ENCODE measurements around the gene NELFCD. TPM values are rescaled to one million over a fixed set of nuclear protein-coding genes. Genes with fewer than 3 reads are reported as not detected.
"Not testable (repeated sequence)": the region's sequence is repeated elsewhere in the genome, so short reads cannot be mapped to it uniquely, and the experiment has no call there.

NELFCD gene
- total and polyA plus RNA-seq, 2 donors, result 42.2 to 60.6 TPM

DNA sequence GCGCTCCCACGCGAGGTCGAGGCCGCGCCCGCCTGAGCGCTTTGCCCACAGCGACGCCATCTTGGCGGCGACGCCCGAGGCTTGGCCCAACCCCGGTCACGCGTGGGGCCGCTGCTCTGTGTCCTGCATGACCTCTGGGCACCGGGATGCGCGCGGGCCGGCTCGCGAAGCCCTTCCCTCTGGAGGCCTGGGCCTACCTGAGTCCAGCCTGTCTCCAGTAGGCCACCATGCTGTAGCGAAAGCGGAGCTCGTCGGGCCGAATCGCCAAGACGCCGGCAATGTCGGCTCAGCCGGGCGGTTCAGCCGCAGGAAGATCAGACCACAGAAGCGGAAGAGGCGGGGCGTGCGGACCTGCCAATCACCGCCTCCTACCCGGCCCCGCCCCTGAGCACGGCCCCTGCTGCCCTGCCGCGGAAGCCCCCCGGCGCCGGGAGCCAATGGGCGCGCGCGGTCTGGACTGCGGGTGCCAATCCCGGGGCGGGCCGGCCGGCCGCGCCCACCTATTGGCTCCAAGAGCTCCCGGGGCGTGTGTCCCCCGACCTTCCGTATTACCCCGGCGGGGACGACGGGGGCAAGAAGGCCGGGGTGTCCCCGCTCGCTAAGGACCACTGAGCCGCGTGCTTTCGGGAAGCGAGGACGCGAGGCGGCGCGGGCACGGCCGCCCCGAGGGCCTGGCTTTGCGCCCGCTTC lies 51.1 kb downstream of the NELFCD start, which contains the start of gene ATP5F1E:
Gene ATP5F1E (minus strand): TSS at position 313 of the 690 bp plus-strand sequence. CDS start 84 bp downstream, at position 229.
- Histone ChIP-seq H3K4me3 (ENCODE audit: low read length in 2 of 2) (peak within 1 kb of the TSS; percentile 78 to 93), H3K27ac (ENCODE audit: low read depth in 1 of 2, low read length in 1 of 2) (peak within 1 kb of the TSS; percentile 91 to 98), H3K36me3 (ENCODE audit: control insufficient read depth in 2 of 2, insufficient read depth in 2 of 2, low read length in 1 of 2) (peaks cover 29 to 53% of the 10 kb centered on the region in 2 donors), H3K9me3 (ENCODE audit: control insufficient read depth in 2 of 2, insufficient read depth in 1 of 2, low read length in 1 of 2) (no peaks in the 10 kb centered on the region), H3K4me1 (ENCODE audit: control insufficient read depth in 2 of 2, insufficient read depth in 2 of 2, low read length in 2 of 2) (peaks cover 13 to 14% of the 10 kb centered on the region in 2 donors), H3K27me3 (ENCODE audit: control insufficient read depth in 2 of 2, insufficient read depth in 1 of 2, low read length in 1 of 2) (no peaks in the 10 kb centered on the region)
- DNase-seq (ENCODE audit: low read depth in 6 of 9, low spot score in 9 of 9), result peak; percentile 76 to 97 (median 91)
- under 1% methylated on average over 86 of the region's 86 CpGs for WGBS

DNA sequence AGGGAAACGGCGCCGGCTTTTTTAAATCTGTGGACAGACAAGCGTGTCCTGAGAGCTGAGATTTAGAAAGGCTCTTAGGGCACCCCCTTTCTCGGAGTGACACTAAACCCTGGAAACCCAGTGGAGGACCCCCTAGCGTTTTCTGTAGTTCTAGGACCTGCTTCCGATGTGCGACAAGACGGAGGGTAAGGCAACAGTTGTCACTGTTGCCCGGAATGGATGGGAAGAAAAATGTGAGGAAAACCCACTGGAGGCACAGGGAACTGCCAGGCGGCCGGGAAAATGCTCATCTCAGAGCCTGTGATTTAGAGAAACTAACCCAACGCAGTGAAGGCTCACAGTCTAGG lies 51.6 kb downstream of the NELFCD start:
- no peaks in the 10 kb centered on the region for H3K9me3 ChIP-seq (ENCODE audit: control insufficient read depth in 2 of 2, insufficient read depth in 1 of 2, low read length in 1 of 2)
- peaks cover 13 to 14% of the 10 kb centered on the region in 2 donors for H3K4me1 ChIP-seq (ENCODE audit: control insufficient read depth in 2 of 2, insufficient read depth in 2 of 2, low read length in 2 of 2)
- H3K36me3 ChIP-seq (ENCODE audit: control insufficient read depth in 2 of 2, insufficient read depth in 2 of 2, low read length in 1 of 2), result peaks cover 30 to 54% of the 10 kb centered on the region in 2 donors
- H3K27ac ChIP-seq (ENCODE audit: low read depth in 1 of 2, low read length in 1 of 2), result peak overlapping the region; percentile 89 to 91
- WGBS, result 7% methylated on average over 13 of the region's 13 CpGs
- no peak for DNase-seq (ENCODE audit: low read depth in 6 of 9, low spot score in 9 of 9)
- no peaks in the 10 kb centered on the region for H3K27me3 ChIP-seq (ENCODE audit: control insufficient read depth in 2 of 2, insufficient read depth in 1 of 2, low read length in 1 of 2)
- peak overlapping the region; percentile 78 to 93 for H3K4me3 ChIP-seq (ENCODE audit: low read length in 2 of 2)

DNA sequence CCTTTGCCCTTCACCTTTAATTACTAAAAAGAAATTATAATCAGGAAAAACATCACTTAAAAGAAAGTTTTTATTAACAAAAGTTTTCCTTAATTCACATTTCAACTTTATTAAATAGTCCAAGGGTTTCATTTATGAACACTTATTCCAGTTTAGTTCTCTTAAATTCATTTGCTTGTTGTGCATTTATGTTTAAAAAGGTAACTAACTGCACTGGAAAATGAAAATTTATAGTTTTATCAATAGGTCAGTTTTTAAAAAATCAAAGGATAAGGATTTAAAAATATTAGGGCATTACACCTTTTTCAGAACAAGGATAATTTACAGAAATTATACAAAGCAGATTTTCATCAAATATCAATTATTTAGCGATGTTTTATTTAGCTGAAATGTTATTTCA lies 52.0 kb downstream of the NELFCD start:
- Histone ChIP-seq H3K4me1 (ENCODE audit: control insufficient read depth in 2 of 2, insufficient read depth in 2 of 2, low read length in 2 of 2) (peaks cover 13 to 14% of the 10 kb centered on the region in 2 donors), H3K27me3 (ENCODE audit: control insufficient read depth in 2 of 2, insufficient read depth in 1 of 2, low read length in 1 of 2) (no peaks in the 10 kb centered on the region)
- WGBS, result 98% methylated on average over 1 of the region's 1 CpG

DNA sequence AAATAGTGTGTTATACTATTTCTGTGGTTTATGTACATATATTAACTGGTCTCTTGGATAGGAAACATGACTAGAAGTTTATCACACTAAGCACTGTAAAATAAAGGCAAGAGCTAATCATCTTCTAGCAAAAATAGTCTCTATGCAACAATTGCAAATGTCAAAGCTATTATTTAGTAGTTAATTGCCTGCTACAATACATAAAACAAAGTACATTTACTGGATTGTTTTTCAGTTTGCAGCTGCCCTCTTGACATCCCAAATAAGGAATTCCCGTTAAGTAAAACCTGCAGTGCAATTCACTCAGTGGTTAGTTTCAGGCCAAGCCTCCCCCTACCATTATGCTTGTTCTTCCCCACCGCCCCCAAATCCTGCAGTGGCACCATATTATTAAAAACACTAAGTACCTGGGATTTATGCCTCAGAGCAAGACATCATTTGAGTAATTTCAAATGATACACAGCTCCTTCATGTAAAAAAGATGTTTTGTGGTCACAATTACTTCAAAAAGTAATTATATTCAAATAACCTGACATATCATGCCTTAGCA lies 52.6 kb downstream of the NELFCD start:
- peaks cover 30 to 52% of the 10 kb centered on the region in 2 donors for H3K36me3 ChIP-seq (ENCODE audit: control insufficient read depth in 2 of 2, insufficient read depth in 2 of 2, low read length in 1 of 2)
- H3K4me3 ChIP-seq (ENCODE audit: low read length in 2 of 2), result no peak overlapping the region
- H3K4me1 ChIP-seq (ENCODE audit: control insufficient read depth in 2 of 2, insufficient read depth in 2 of 2, low read length in 2 of 2), result peaks cover 13 to 14% of the 10 kb centered on the region in 2 donors
- no peak overlapping the region for H3K27ac ChIP-seq (ENCODE audit: low read depth in 1 of 2, low read length in 1 of 2)
- WGBS, result 97% methylated on average over 2 of the region's 2 CpGs
- no peaks in the 10 kb centered on the region for H3K9me3 ChIP-seq (ENCODE audit: control insufficient read depth in 2 of 2, insufficient read depth in 1 of 2, low read length in 1 of 2)
- DNase-seq (ENCODE audit: low read depth in 6 of 9, low spot score in 9 of 9), result no peak
- H3K27me3 ChIP-seq (ENCODE audit: control insufficient read depth in 2 of 2, insufficient read depth in 1 of 2, low read length in 1 of 2), result no peaks in the 10 kb centered on the region

More for the DNA sequence above, 52.0 kb downstream of the NELFCD start:
- Histone ChIP-seq H3K9me3 (ENCODE audit: control insufficient read depth in 2 of 2, insufficient read depth in 1 of 2, low read length in 1 of 2) (no peaks in the 10 kb centered on the region), H3K36me3 (ENCODE audit: control insufficient read depth in 2 of 2, insufficient read depth in 2 of 2, low read length in 1 of 2) (peaks cover 34 to 54% of the 10 kb centered on the region in 2 donors), H3K4me3 (ENCODE audit: low read length in 2 of 2) (peak overlapping the region; percentile 78 to 93), H3K27ac (ENCODE audit: low read depth in 1 of 2, low read length in 1 of 2) (peak overlapping the region in 1 of 2 donors; percentile 89)
- no peak for DNase-seq (ENCODE audit: low read depth in 6 of 9, low spot score in 9 of 9)

DNA sequence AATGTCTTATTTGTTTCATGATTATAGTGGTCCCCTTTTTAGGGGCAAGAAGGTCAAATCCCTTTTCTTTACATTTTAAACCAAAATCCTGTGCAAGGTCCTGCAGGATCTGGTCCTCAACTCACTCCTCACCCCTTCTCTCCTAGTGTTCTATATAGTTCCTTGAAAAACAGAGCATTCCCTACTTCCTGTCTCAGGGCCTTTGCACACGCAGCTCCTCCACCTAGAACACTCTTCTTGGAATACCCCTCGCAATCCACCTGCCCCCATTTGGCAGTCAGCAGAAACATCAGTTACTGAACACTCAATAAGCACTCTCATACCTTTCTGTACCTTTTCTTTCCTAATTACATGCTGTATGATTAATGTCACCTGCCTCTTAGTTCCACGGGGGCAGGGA lies 54.3 kb downstream of the NELFCD start:
- Histone ChIP-seq H3K27ac (ENCODE audit: low read depth in 1 of 2, low read length in 1 of 2) (no peak overlapping the region), H3K36me3 (ENCODE audit: control insufficient read depth in 2 of 2, insufficient read depth in 2 of 2, low read length in 1 of 2) (peaks cover 26 to 40% of the 10 kb centered on the region in 2 donors), H3K4me3 (ENCODE audit: low read length in 2 of 2) (no peak overlapping the region), H3K4me1 (ENCODE audit: control insufficient read depth in 2 of 2, insufficient read depth in 2 of 2, low read length in 2 of 2) (peaks cover 17 to 19% of the 10 kb centered on the region in 2 donors), H3K9me3 (ENCODE audit: control insufficient read depth in 2 of 2, insufficient read depth in 1 of 2, low read length in 1 of 2) (no peaks in the 10 kb centered on the region), H3K27me3 (ENCODE audit: control insufficient read depth in 2 of 2, insufficient read depth in 1 of 2, low read length in 1 of 2) (no peaks in the 10 kb centered on the region)
- DNase-seq (ENCODE audit: low read depth in 6 of 9, low spot score in 9 of 9), result no peak
- 95% methylated on average over 3 of the region's 3 CpGs for WGBS

DNA sequence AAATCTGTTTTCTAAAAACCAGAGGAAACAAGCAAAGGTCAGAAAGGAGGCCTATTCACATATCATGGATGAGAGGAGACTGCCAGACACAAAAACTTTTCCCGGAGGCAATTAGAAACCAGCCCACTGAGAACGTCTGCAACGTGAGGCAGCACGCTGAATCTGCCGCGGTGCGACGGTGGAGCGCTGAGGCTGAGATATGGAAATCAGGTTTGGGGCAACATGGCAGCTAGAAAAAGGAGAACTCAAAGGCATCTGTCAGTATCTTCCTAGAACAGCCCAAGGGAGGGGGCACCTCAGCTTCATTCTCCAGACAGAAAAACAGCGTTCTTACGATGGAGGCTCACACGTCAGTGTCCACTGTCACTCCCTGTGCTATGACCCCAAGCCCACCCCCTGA lies 56.3 kb downstream of the NELFCD start:
- peaks cover 23 to 25% of the 10 kb centered on the region in 2 donors for H3K4me1 ChIP-seq (ENCODE audit: control insufficient read depth in 2 of 2, insufficient read depth in 2 of 2, low read length in 2 of 2)
- 98% methylated on average over 12 of the region's 12 CpGs for WGBS
- H3K27ac ChIP-seq (ENCODE audit: low read depth in 1 of 2, low read length in 1 of 2), result no peak overlapping the region
- H3K27me3 ChIP-seq (ENCODE audit: control insufficient read depth in 2 of 2, insufficient read depth in 1 of 2, low read length in 1 of 2), result no peaks in the 10 kb centered on the region
- H3K4me3 ChIP-seq (ENCODE audit: low read length in 2 of 2), result no peak overlapping the region
- H3K36me3 ChIP-seq (ENCODE audit: control insufficient read depth in 2 of 2, insufficient read depth in 2 of 2, low read length in 1 of 2), result peaks cover 26 to 44% of the 10 kb centered on the region in 2 donors
- no peaks in the 10 kb centered on the region for H3K9me3 ChIP-seq (ENCODE audit: control insufficient read depth in 2 of 2, insufficient read depth in 1 of 2, low read length in 1 of 2)
- DNase-seq (ENCODE audit: low read depth in 6 of 9, low spot score in 9 of 9), result no peak

DNA sequence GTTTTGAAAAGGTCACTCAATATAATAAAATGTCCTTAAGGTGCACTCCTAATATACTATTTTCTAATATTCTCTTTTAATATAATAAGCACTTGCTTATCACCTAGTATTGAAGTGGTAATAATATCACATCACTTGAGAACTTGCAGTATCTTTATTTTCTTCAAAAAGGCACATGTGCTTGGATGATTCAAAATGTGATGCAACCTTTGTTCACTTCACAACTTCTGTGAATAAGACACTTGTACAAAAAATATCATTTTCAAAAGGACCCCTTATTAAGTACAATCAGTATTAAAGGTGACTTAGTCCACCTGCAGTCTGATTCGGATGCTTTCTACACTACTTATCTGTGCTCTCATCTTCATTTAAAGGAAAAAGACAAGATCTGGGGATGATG lies 58.2 kb downstream of the NELFCD start:
- DNase-seq (ENCODE audit: low read depth in 6 of 9, low spot score in 9 of 9), result no peak
- H3K9me3 ChIP-seq (ENCODE audit: control insufficient read depth in 2 of 2, insufficient read depth in 1 of 2, low read length in 1 of 2), result no peaks in the 10 kb centered on the region
- peaks cover 26 to 44% of the 10 kb centered on the region in 2 donors for H3K36me3 ChIP-seq (ENCODE audit: control insufficient read depth in 2 of 2, insufficient read depth in 2 of 2, low read length in 1 of 2)
- H3K27ac ChIP-seq (ENCODE audit: low read depth in 1 of 2, low read length in 1 of 2), result no peak overlapping the region
- H3K27me3 ChIP-seq (ENCODE audit: control insufficient read depth in 2 of 2, insufficient read depth in 1 of 2, low read length in 1 of 2), result no peaks in the 10 kb centered on the region
- 13% methylated on average over 1 of the region's 1 CpG for WGBS
- no peak overlapping the region for H3K4me3 ChIP-seq (ENCODE audit: low read length in 2 of 2)
- peaks cover 25 to 27% of the 10 kb centered on the region in 2 donors for H3K4me1 ChIP-seq (ENCODE audit: control insufficient read depth in 2 of 2, insufficient read depth in 2 of 2, low read length in 2 of 2)

DNA sequence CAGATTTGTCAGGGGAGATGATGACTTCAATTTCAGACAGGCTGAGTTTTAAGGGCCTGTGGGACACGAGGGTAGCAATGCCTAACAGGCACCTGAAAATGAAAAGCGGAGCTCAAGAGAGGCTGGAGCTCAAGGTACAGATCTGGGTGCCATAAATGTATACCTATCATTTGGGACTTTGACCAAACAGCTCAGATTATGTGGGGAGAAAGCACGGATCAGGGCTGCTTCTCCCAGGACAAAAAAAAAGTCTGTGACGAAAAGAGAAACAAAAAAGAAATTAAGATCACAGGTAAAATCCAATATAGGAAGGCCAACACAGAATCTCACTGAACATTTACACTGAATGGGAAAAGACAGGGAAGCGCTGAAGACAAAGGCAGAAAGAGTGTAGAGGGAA lies 59.6 kb downstream of the NELFCD start:
- Histone ChIP-seq H3K4me3 (ENCODE audit: low read length in 2 of 2) (no peak overlapping the region), H3K9me3 (ENCODE audit: control insufficient read depth in 2 of 2, insufficient read depth in 1 of 2, low read length in 1 of 2) (no peaks in the 10 kb centered on the region), H3K4me1 (ENCODE audit: control insufficient read depth in 2 of 2, insufficient read depth in 2 of 2, low read length in 2 of 2) (peaks cover 25 to 27% of the 10 kb centered on the region in 2 donors), H3K27ac (ENCODE audit: low read depth in 1 of 2, low read length in 1 of 2) (no peak overlapping the region), H3K27me3 (ENCODE audit: control insufficient read depth in 2 of 2, insufficient read depth in 1 of 2, low read length in 1 of 2) (no peaks in the 10 kb centered on the region), H3K36me3 (ENCODE audit: control insufficient read depth in 2 of 2, insufficient read depth in 2 of 2, low read length in 1 of 2) (peaks cover 22 to 36% of the 10 kb centered on the region in 2 donors)
- DNase-seq (ENCODE audit: low read depth in 6 of 9, low spot score in 9 of 9), result no peak
- WGBS, result 95% methylated on average over 5 of the region's 5 CpGs

DNA sequence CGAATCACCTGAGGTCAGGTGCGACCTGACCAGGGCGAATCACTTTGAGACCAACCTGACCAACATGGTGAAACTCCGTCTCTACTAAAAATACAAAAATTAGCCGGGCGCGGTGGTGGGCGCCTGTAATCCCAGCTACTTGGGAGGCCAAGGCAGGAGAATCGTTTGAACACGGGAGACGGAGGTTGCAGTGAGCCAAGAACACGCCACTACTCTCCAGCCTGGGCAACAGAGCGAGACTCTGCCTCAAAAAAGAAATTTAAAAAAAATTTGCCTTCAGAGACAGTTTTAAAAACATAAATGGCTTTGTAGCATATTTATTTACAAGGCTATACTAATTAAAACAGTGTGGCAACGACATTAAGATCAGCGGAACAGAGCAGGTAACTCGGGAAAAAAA lies 60.4 kb downstream of the NELFCD start:
- peaks cover 14 to 28% of the 10 kb centered on the region in 2 donors for H3K36me3 ChIP-seq (ENCODE audit: control insufficient read depth in 2 of 2, insufficient read depth in 2 of 2, low read length in 1 of 2)
- DNase-seq (ENCODE audit: low read depth in 6 of 9, low spot score in 9 of 9); H3K27ac ChIP-seq (ENCODE audit: low read depth in 1 of 2, low read length in 1 of 2); H3K9me3 ChIP-seq (ENCODE audit: control insufficient read depth in 2 of 2, insufficient read depth in 1 of 2, low read length in 1 of 2); H3K27me3 ChIP-seq (ENCODE audit: control insufficient read depth in 2 of 2, insufficient read depth in 1 of 2, low read length in 1 of 2): not testable (repeated sequence)
- H3K4me3 ChIP-seq (ENCODE audit: low read length in 2 of 2), result peak overlapping the region; percentile 90 to 92
- WGBS, result 98% methylated on average over 16 of the region's 16 CpGs
- H3K4me1 ChIP-seq (ENCODE audit: control insufficient read depth in 2 of 2, insufficient read depth in 2 of 2, low read length in 2 of 2), result peaks cover 25 to 27% of the 10 kb centered on the region in 2 donors

Data from thymus (tissue), 11 donors.